ENCODE measurements around the gene PLXNA4.

GRCh38 chr7:132425942-132426341, 150.3 kb downstream of the PLXNA4 start:
- TF ChIP-seq GTF2E2 (tag; IDR thresholded peaks at IDR 0.05) (no peak), MYC (IDR thresholded peaks at IDR 0.05; ENCODE audit: low read depth, low read length) (no peak), MYC (CRISPR knock-in tag; IDR thresholded peaks at IDR 0.05; ENCODE audit: borderline replicate concordance, low read depth) (no peak), REST (IDR thresholded peaks at IDR 0.05; ENCODE audit: borderline replicate concordance) (no peak), REST (CRISPR knock-in tag; IDR thresholded peaks at IDR 0.05; ENCODE audit: low read depth) (no peak), POLR2A (conservative IDR thresholded peaks at IDR 0.05) (no peak), ZNF23 (CRISPR knock-in tag; IDR thresholded peaks at IDR 0.05) (no peak), ETS2 (tag; IDR thresholded peaks at IDR 0.05; ENCODE audit: borderline replicate concordance, poor library complexity, severe bottlenecking) (no peak), CTCF (IDR thresholded peaks at IDR 0.05 in 2 of 3, conservative IDR thresholded peaks at IDR 0.05 in 1 of 3; ENCODE audit: insufficient read depth in 2 of 3, low read depth in 1 of 3, low read length in 3 of 3) (no peak), KDM1A (IDR thresholded peaks at IDR 0.05) (no peak), FOSL1 (tag; conservative IDR thresholded peaks at IDR 0.05) (no peak), COPS2 (conservative IDR thresholded peaks at IDR 0.05) (no peak), ZNF740 (CRISPR knock-in tag; IDR thresholded peaks at IDR 0.05) (no peak), ZNF740 (tag; IDR thresholded peaks at IDR 0.05) (no peak), USF2 (CRISPR knock-in tag; IDR thresholded peaks at IDR 0.05) (no peak), ZKSCAN3 (CRISPR knock-in tag; IDR thresholded peaks at IDR 0.05) (no peak), NFATC3 (IDR thresholded peaks at IDR 0.05) (no peak)
